SK-N-SH (cell line): ENCODE data around the gene ZNF148. TPM values are rescaled to one million over a fixed set of nuclear protein-coding genes. Genes with fewer than 3 reads are reported as not detected.
A peak's percentile ranks its signal among the peaks of the same experiment; 100 is the strongest.

Experiments
- CTCF ChIA-PET: fragments of 300-600, 350-600 bp; formaldehyde crosslinking; extraction: SDS; loops from one replicate; lab custom pipeline; 2021; lab: Yijun Ruan, JAX
- POLR2A ChIA-PET: fragments of 350-600 bp; sonication (Branson Sonifier 250); formaldehyde crosslinking; extraction: SDS; loops from one replicate; lab custom pipeline; 2020; ENCODE audit warnings: antibody characterized with exemption, inconsistent platforms; lab: Yijun Ruan, JAX
- DNase-seq: peaks from one replicate; pipeline ENCODE4 v3.0.0; 2012
- H2AFZ ChIP-seq: fragments of 200-600 bp; sonication (generic); 2 replicates; pipeline ENCODE4 v1.8.1; 2016; ENCODE audit warnings: antibody characterized with exemption, mild to moderate bottlenecking, low read depth
- H3F3A ChIP-seq: fragments of 200-600 bp; sonication (generic); replicated peaks from 2 replicates; pipeline ENCODE3; 2016; ENCODE audit warnings: antibody characterized with exemption, mild to moderate bottlenecking; ENCODE audit not compliant: insufficient read depth
- H3K27ac ChIP-seq, 2 experiments: fragments of 200-500 bp in 1 of 2; fragments of 200-600 bp in 1 of 2; sonication (Bioruptor generic) in 1 of 2; sonication (generic), shearing (Covaris generic) in 1 of 2; 2 replicates each; pipeline versions ENCODE4 v1.5.1 to v1.6.1; 2014 to 2016; ENCODE audit warnings: low read depth in 2 of 2, inconsistent platforms in 1 of 2, low read length in 1 of 2, mild to moderate bottlenecking in 1 of 2, mixed read lengths in 1 of 2
- H3K27me3 ChIP-seq: fragments of 200-600 bp; sonication (generic), shearing (Covaris generic); 2 replicates; pipeline ENCODE4 v1.6.1; 2016; ENCODE audit warnings: mixed run types; ENCODE audit not compliant: insufficient read depth
- H3K36me3 ChIP-seq, 2 experiments: fragments of 200-500 bp in 1 of 2; fragments of 200-600 bp in 1 of 2; sonication (Bioruptor generic) in 1 of 2; sonication (generic) in 1 of 2; replicated peaks in 1 of 2; 2 replicates each; pipeline versions ENCODE3 to v1.5.1; 2014 to 2016; ENCODE audit warnings: low read length in 1 of 2, mild to moderate bottlenecking in 1 of 2; ENCODE audit not compliant: insufficient read depth in 2 of 2, control insufficient read depth in 1 of 2
- H3K4me1 ChIP-seq, 2 experiments: fragments of 200-500 bp in 1 of 2; fragments of 200-600 bp in 1 of 2; sonication (Bioruptor generic) in 1 of 2; sonication (generic), shearing (Covaris generic) in 1 of 2; 2 replicates each; pipeline versions ENCODE4 v1.5.1 to v1.6.1; 2014 to 2016; ENCODE audit warnings: low read depth in 1 of 2, low read length in 1 of 2, mixed run types in 1 of 2; ENCODE audit not compliant: insufficient read depth in 2 of 2, control insufficient read depth in 1 of 2
- H3K4me2 ChIP-seq: fragments of 200-600 bp; sonication (generic), shearing (Covaris generic); 2 replicates; pipeline ENCODE4 v1.6.1; 2017; ENCODE audit warnings: mixed run types
- H3K4me3 ChIP-seq, 2 experiments: fragments of 200-500 bp in 1 of 2; fragments of 200-600 bp in 1 of 2; sonication (Bioruptor generic) in 1 of 2; sonication (generic), shearing (Covaris generic) in 1 of 2; 2 replicates each; pipeline versions ENCODE4 v1.5.1 to v1.8.1; 2014 to 2016; ENCODE audit warnings: low read depth in 2 of 2, inconsistent platforms in 1 of 2, low read length in 1 of 2, mild to moderate bottlenecking in 1 of 2, mixed read lengths in 1 of 2, moderate library complexity in 1 of 2
- H3K79me2 ChIP-seq: fragments of 200-600 bp; sonication (generic); 2 replicates; pipeline ENCODE4 v1.8.1; 2017; ENCODE audit warnings: mild to moderate bottlenecking; ENCODE audit not compliant: insufficient read depth
- H3K9ac ChIP-seq: fragments of 200-600 bp; sonication (generic); 2 replicates; pipeline ENCODE4 v1.6.1; 2017; ENCODE audit warnings: mixed run types
- H3K9me2 ChIP-seq: fragments of 200-600 bp; sonication (generic); 2 replicates; pipeline ENCODE4 v1.6.1; 2017; ENCODE audit warnings: mixed run types
- H3K9me3 ChIP-seq: fragments of 200-600 bp; sonication (generic); 2 replicates; pipeline ENCODE4 v1.6.1; 2017; ENCODE audit warnings: mixed run types, mild to moderate bottlenecking, moderate library complexity
- H4K20me1 ChIP-seq: fragments of 200-600 bp; sonication (generic); 2 replicates; pipeline ENCODE4 v1.6.1; 2017; ENCODE audit warnings: mild to moderate bottlenecking, mixed run types; ENCODE audit not compliant: insufficient read depth
- CHD2 ChIP-seq: fragments of 150-350 bp; IDR thresholded peaks from 2 replicates; pipeline ENCODE4 v1.6.1; 2018; ENCODE audit warnings: low read length; ENCODE audit not compliant: partially characterized antibody
- EP300 ChIP-seq, 2 experiments: IDR thresholded peaks; 2 replicates each; pipeline versions ENCODE4 v1.4.0 to v1.6.1; 2012; ENCODE audit warnings: borderline replicate concordance in 1 of 2, low read depth in 1 of 2, low read length in 1 of 2
- EZH2phosphoT487 ChIP-seq: fragments of 200-600 bp; sonication (generic); IDR thresholded peaks from 2 replicates; pipeline ENCODE4 v1.6.1; 2017; ENCODE audit warnings: low read depth, mixed run types, mild to moderate bottlenecking, antibody characterized with exemption, moderate library complexity, borderline replicate concordance
- FOSL2 ChIP-seq: IDR thresholded peaks from 2 replicates; pipeline ENCODE4 v1.4.0; 2012; ENCODE audit warnings: low read depth, mild to moderate bottlenecking, moderate library complexity, borderline replicate concordance
- MXI1 ChIP-seq: IDR thresholded peaks from 2 replicates; pipeline ENCODE4 v1.6.1; 2012; ENCODE audit warnings: mild to moderate bottlenecking, low read depth, low read length, improper control_type of control experiment
- NFIC ChIP-seq: IDR thresholded peaks from 2 replicates; pipeline ENCODE4 v1.4.0; 2012; ENCODE audit warnings: borderline replicate concordance
- RCOR1 ChIP-seq: fragments of 150-350 bp; IDR thresholded peaks from 2 replicates; pipeline ENCODE4 v1.6.1; 2017; ENCODE audit warnings: antibody characterized with exemption, low read length
- RXRA ChIP-seq: IDR thresholded peaks from 2 replicates; pipeline ENCODE4 v1.4.0; 2012; ENCODE audit warnings: low read depth, mild to moderate bottlenecking, borderline replicate concordance
- SMC3 ChIP-seq: IDR thresholded peaks from 2 replicates; pipeline ENCODE4 v1.6.1; 2012; ENCODE audit warnings: low read depth, low read length, improper control_type of control experiment
- TEAD4 ChIP-seq: IDR thresholded peaks from 2 replicates; pipeline ENCODE4 v1.4.0; 2012; ENCODE audit warnings: mild to moderate bottlenecking, borderline replicate concordance; ENCODE audit not compliant: insufficient read depth
- WGBS: methylation state at CpG from one replicate; pipeline ENCODE4 v1.1.6; 2017; ENCODE audit warnings: low lambda C conversion rate; 5-methylcytosine and 5-hydroxymethylcytosine counted together
- polyA plus RNA-seq, 3 experiments: library from polyadenylated mRNA; depleted of rRNA; stranded (reverse); fragments of >200 nt; gene quantifications; 2 replicates each; pipeline ENCODE4 v1.2.3, GENCODE V29; 2012
- TF ChIP-seq, protein P1 (sequence below): fragments of 150-350 bp; IDR thresholded peaks from 2 replicates; pipeline ENCODE4 v1.6.1; 2016; ENCODE audit warnings: mild to moderate bottlenecking, low read depth, low read length
- TF ChIP-seq, protein P2 (sequence below): fragments of 150-350 bp; IDR thresholded peaks from 2 replicates; pipeline ENCODE4 v1.6.1; 2017; ENCODE audit warnings: antibody characterized with exemption, low read length, low read depth, borderline replicate concordance
- TF ChIP-seq, protein P3 (sequence below): IDR thresholded peaks from 2 replicates; pipeline ENCODE4; 2012
- TF ChIP-seq, protein P4 (sequence below): IDR thresholded peaks from 2 replicates; pipeline ENCODE4 v1.4.0; 2012; ENCODE audit warnings: low read depth
- TF ChIP-seq, protein P5 (sequence below): IDR thresholded peaks from 2 replicates; pipeline ENCODE4 v1.4.0; 2012; ENCODE audit warnings: low read depth, borderline replicate concordance

ZNF148 gene
- polyA plus RNA-seq, 1 of the 3 experiments (the other 2 are of a cell fraction), result 5.1 TPM

DNA sequence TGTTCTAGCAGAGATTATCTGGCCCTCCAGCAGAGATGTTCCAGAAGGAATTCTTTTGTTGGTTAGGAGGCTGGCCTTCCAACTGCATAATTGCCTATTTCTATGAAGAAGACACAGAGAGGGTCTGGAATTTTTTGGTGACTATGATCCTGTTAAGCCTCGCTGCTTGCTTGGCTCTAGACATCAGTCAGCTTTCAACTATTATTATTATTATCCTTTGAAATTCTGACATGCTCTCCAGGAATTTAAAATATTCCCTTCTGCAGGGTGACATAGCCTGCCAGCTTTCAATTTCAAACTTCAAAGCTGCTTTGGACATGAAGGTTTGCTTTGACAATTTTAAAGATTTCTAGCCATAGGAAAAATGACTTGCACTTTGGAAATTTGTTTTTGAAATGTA, 26.3 kb upstream of the ZNF148 start:
- H3K4me2 ChIP-seq, result peak overlapping the region; percentile 22; the same call in 1 of the 2 replicates
- no peaks in the 10 kb centered on the region for H3K79me2 ChIP-seq
- DNase-seq, result no peak
- CTCF ChIA-PET, result interaction anchor here (1.2 kb wide), 1 partner anchor 12 kb away, joined by 3 read pairs; no protein-coding TSS in a partner anchor
- H3K9me3 ChIP-seq, result no peaks in the 10 kb centered on the region
- peak overlapping the region; percentile 59 for H2AFZ ChIP-seq
- 16% methylated on average over 1 of the region's 1 CpG for WGBS
- peak; percentile 23; the same call in 1 of the 2 replicates for TF ChIP-seq FOSL2
- TF ChIP-seq, protein P1, sequence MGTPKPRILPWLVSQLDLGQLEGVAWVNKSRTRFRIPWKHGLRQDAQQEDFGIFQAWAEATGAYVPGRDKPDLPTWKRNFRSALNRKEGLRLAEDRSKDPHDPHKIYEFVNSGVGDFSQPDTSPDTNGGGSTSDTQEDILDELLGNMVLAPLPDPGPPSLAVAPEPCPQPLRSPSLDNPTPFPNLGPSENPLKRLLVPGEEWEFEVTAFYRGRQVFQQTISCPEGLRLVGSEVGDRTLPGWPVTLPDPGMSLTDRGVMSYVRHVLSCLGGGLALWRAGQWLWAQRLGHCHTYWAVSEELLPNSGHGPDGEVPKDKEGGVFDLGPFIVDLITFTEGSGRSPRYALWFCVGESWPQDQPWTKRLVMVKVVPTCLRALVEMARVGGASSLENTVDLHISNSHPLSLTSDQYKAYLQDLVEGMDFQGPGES, result no peak
- no peak for TF ChIP-seq CHD2
- TF ChIP-seq, protein P2, sequence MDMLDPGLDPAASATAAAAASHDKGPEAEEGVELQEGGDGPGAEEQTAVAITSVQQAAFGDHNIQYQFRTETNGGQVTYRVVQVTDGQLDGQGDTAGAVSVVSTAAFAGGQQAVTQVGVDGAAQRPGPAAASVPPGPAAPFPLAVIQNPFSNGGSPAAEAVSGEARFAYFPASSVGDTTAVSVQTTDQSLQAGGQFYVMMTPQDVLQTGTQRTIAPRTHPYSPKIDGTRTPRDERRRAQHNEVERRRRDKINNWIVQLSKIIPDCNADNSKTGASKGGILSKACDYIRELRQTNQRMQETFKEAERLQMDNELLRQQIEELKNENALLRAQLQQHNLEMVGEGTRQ, result no peak
- 0 out of 4 replicates have a peak, but pooled peaks of 1 of the 2 experiments have one; percentile 15 for TF ChIP-seq EP300 (IDR thresholded peaks at IDR 0.05; ENCODE audit: borderline replicate concordance in 1 of 2, low read depth in 1 of 2, low read length in 1 of 2)
- TF ChIP-seq RCOR1, result no peak
- TF ChIP-seq, protein P3, sequence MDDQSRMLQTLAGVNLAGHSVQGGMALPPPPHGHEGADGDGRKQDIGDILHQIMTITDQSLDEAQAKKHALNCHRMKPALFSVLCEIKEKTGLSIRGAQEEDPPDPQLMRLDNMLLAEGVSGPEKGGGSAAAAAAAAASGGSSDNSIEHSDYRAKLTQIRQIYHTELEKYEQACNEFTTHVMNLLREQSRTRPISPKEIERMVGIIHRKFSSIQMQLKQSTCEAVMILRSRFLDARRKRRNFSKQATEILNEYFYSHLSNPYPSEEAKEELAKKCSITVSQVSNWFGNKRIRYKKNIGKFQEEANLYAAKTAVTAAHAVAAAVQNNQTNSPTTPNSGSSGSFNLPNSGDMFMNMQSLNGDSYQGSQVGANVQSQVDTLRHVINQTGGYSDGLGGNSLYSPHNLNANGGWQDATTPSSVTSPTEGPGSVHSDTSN, result peak; percentile 40; the same call in 1 of the 2 replicates
- TF ChIP-seq, protein P4, sequence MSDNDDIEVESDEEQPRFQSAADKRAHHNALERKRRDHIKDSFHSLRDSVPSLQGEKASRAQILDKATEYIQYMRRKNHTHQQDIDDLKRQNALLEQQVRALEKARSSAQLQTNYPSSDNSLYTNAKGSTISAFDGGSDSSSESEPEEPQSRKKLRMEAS, result no peak
- TF ChIP-seq MXI1, result no peak
- 0 out of 2 replicates have a peak, but pooled peaks have one; percentile 21 for TF ChIP-seq TEAD4
- TF ChIP-seq EZH2phosphoT487, result no peak
- TF ChIP-seq, all 33 proteins: peak for 4
- Histone ChIP-seq H3K4me3 (no peak overlapping the region), H3K27me3 (no peaks in the 10 kb centered on the region), H3F3A (peaks cover 5% of the 10 kb centered on the region), H3K9me2 (no peaks in the 10 kb centered on the region), H3K9ac (no peak overlapping the region), H4K20me1 (no peaks in the 10 kb centered on the region), H3K4me1 (no peaks in the 10 kb centered on the region), H3K36me3 (no peaks in the 10 kb centered on the region), H3K27ac (peak overlapping the region in 1 of 2 experiments; percentile 46; a peak in 2 of 4 replicates)
- POLR2A ChIA-PET, result no interaction called here

DNA sequence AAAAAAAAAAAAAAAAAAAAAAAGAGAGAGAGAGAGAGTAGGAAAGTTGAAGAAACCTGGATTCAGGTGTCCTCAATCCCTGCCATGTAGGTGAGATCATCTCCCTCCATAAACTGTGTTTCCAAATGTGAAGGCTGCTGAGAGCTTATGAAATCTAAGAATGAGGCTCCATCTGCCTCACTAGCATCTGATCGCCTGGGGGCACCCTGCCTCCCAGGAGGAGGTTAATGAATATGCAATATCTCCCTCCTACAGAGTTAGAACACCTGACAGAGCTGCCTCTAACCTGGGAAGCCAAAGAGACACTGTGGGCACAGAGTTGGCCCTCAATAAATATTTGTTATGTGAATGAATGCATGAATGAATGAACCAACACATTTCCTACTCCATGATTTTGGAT, 23.8 kb upstream of the ZNF148 start:
- WGBS, result 50% methylated on average over 1 of the region's 1 CpG
- peaks cover 5% of the 10 kb centered on the region for H3F3A ChIP-seq
- H3K4me1 ChIP-seq, result no peaks in the 10 kb centered on the region
- CTCF ChIA-PET, result no interaction called here
- H3K4me2 ChIP-seq, result no peak overlapping the region
- no peak overlapping the region for H2AFZ ChIP-seq
- H3K9me3 ChIP-seq, result no peaks in the 10 kb centered on the region
- H3K79me2 ChIP-seq, result no peaks in the 10 kb centered on the region
- no peak overlapping the region for H3K4me3 ChIP-seq
- H4K20me1 ChIP-seq, result no peaks in the 10 kb centered on the region
- no peaks in the 10 kb centered on the region for H3K9me2 ChIP-seq
- TF ChIP-seq RXRA (no peak), SMC3 (no peak), NFIC (no peak)
- TF ChIP-seq, protein P5, sequence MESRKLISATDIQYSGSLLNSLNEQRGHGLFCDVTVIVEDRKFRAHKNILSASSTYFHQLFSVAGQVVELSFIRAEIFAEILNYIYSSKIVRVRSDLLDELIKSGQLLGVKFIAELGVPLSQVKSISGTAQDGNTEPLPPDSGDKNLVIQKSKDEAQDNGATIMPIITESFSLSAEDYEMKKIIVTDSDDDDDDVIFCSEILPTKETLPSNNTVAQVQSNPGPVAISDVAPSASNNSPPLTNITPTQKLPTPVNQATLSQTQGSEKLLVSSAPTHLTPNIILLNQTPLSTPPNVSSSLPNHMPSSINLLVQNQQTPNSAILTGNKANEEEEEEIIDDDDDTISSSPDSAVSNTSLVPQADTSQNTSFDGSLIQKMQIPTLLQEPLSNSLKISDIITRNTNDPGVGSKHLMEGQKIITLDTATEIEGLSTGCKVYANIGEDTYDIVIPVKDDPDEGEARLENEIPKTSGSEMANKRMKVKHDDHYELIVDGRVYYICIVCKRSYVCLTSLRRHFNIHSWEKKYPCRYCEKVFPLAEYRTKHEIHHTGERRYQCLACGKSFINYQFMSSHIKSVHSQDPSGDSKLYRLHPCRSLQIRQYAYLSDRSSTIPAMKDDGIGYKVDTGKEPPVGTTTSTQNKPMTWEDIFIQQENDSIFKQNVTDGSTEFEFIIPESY, result no peak
- TF ChIP-seq, protein P4, result no peak
- TF ChIP-seq, protein P1, result no peak
- POLR2A ChIA-PET, result no interaction called here
- DNase-seq, result no peak
- H3K36me3 ChIP-seq, result no peaks in the 10 kb centered on the region
- no peak overlapping the region for H3K9ac ChIP-seq
- H3K27ac ChIP-seq, result no peak overlapping the region
- H3K27me3 ChIP-seq, result no peaks in the 10 kb centered on the region
